Osteocyte (in vitro differentiated cells): ENCODE data around the gene SLC34A1. TPM values are rescaled to one million over a fixed set of nuclear protein-coding genes. Genes with fewer than 3 reads are reported as not detected.

Experiments
- DNase-seq: peaks from one replicate; pipeline ENCODE4 v3.0.0; 2021; ENCODE audit warnings: mixed read lengths; ENCODE audit not compliant: unreplicated experiment; ENCODE audit errors: extremely low spot score
- H3K27ac Mint-ChIP-seq: one replicate; pipeline ENCODE4 v1.8.0; 2021; ENCODE audit warnings: mild to moderate bottlenecking, mixed read lengths; ENCODE audit not compliant: unreplicated experiment
- H3K27me3 Mint-ChIP-seq: one replicate; pipeline ENCODE4 v1.8.0; 2021; ENCODE audit warnings: mixed read lengths; ENCODE audit not compliant: unreplicated experiment
- H3K36me3 Mint-ChIP-seq: one replicate; pipeline ENCODE4 v1.8.0; 2021; ENCODE audit warnings: mixed read lengths; ENCODE audit not compliant: unreplicated experiment
- H3K4me1 Mint-ChIP-seq: one replicate; pipeline ENCODE4 v1.8.0; 2021; ENCODE audit warnings: mixed read lengths; ENCODE audit not compliant: unreplicated experiment
- H3K4me3 Mint-ChIP-seq: one replicate; pipeline ENCODE4 v1.8.0; 2021; ENCODE audit warnings: mild to moderate bottlenecking, moderate library complexity, mixed read lengths; ENCODE audit not compliant: unreplicated experiment
- H3K9me3 Mint-ChIP-seq: one replicate; pipeline ENCODE4 v1.8.0; 2021; ENCODE audit warnings: mixed read lengths; ENCODE audit not compliant: unreplicated experiment
- CTCF ChIP-seq: fragments of 200-600 bp; sonication (generic); IDR thresholded peaks from 2 replicates; pipeline ENCODE4 v1.5.0; 2021; ENCODE audit warnings: antibody characterized with exemption, mild to moderate bottlenecking, moderate library complexity
- total RNA-seq: library from RNA; stranded (reverse); gene quantifications from 2 replicates; pipeline ENCODE4 v1.2.1, GENCODE V29; 2021

SLC34A1 gene
- total RNA-seq, 1 donor from 2014 or later, result not detected

GRCh38 chr5:177344891-177345290, 39.3 kb upstream of the SLC34A1 start:
- DNase-seq, result no peak
- H3K4me3 Mint-ChIP-seq, result no peak overlapping the region

GRCh38 chr5:177346820-177347219, 37.4 kb upstream of the SLC34A1 start:
- no peak for DNase-seq
- no peak for TF ChIP-seq CTCF
- H3K4me1 Mint-ChIP-seq, result peaks cover 25% of the 10 kb centered on the region
- H3K27ac Mint-ChIP-seq, result no peak overlapping the region
- H3K27me3 Mint-ChIP-seq, result no peaks in the 10 kb centered on the region
- peaks cover 2% of the 10 kb centered on the region for H3K36me3 Mint-ChIP-seq
- no peak overlapping the region for H3K4me3 Mint-ChIP-seq
- H3K9me3 Mint-ChIP-seq, result no peaks in the 10 kb centered on the region

More at GRCh38 chr5:177344891-177345290, 39.3 kb upstream of the SLC34A1 start:
- Mint-ChIP-seq H3K27me3 (no peaks in the 10 kb centered on the region), H3K9me3 (no peaks in the 10 kb centered on the region), H3K36me3 (peaks cover 10% of the 10 kb centered on the region), H3K27ac (no peak overlapping the region), H3K4me1 (peaks cover 15% of the 10 kb centered on the region)
- no peak for TF ChIP-seq CTCF

- Mint-ChIP-seq H3K4me1 (peaks cover 28% of the 10 kb centered on the region), H3K4me3 (no peak overlapping the region), H3K27me3 (no peaks in the 10 kb centered on the region), H3K36me3 (peaks cover 2% of the 10 kb centered on the region), H3K27ac (no peak overlapping the region), H3K9me3 (no peaks in the 10 kb centered on the region)
- no peak for TF ChIP-seq CTCF
- no peak for DNase-seq
Observed at GRCh38 chr5:177347699-177348098, 36.5 kb upstream of the SLC34A1 start.

- Mint-ChIP-seq H3K27ac (no peak overlapping the region), H3K9me3 (no peaks in the 10 kb centered on the region), H3K36me3 (no peaks in the 10 kb centered on the region), H3K4me3 (peak overlapping the region; percentile 98), H3K4me1 (peaks cover 28% of the 10 kb centered on the region), H3K27me3 (no peaks in the 10 kb centered on the region)
- DNase-seq, result no peak
- TF ChIP-seq CTCF, result no peak
Observed at GRCh38 chr5:177349362-177349647, 34.9 kb upstream of the SLC34A1 start.

GRCh38 chr5:177349762-177350161, 34.5 kb upstream of the SLC34A1 start:
- Mint-ChIP-seq H3K4me3 (peak overlapping the region; percentile 98), H3K9me3 (no peaks in the 10 kb centered on the region), H3K27ac (peak overlapping the region; percentile 49), H3K36me3 (no peaks in the 10 kb centered on the region), H3K4me1 (peaks cover 28% of the 10 kb centered on the region), H3K27me3 (peaks cover 3% of the 10 kb centered on the region)
- no peak for TF ChIP-seq CTCF
- DNase-seq, result no peak
